ENCODE measurements around the gene CEP104. TPM values are rescaled to one million over a fixed set of nuclear protein-coding genes. Genes with fewer than 3 reads are reported as not detected.

The CEP104 gene
- polyA plus RNA-seq, 1 of the 3 experiments (the other 2 are of a cell fraction), result 19.2 TPM

DNA sequence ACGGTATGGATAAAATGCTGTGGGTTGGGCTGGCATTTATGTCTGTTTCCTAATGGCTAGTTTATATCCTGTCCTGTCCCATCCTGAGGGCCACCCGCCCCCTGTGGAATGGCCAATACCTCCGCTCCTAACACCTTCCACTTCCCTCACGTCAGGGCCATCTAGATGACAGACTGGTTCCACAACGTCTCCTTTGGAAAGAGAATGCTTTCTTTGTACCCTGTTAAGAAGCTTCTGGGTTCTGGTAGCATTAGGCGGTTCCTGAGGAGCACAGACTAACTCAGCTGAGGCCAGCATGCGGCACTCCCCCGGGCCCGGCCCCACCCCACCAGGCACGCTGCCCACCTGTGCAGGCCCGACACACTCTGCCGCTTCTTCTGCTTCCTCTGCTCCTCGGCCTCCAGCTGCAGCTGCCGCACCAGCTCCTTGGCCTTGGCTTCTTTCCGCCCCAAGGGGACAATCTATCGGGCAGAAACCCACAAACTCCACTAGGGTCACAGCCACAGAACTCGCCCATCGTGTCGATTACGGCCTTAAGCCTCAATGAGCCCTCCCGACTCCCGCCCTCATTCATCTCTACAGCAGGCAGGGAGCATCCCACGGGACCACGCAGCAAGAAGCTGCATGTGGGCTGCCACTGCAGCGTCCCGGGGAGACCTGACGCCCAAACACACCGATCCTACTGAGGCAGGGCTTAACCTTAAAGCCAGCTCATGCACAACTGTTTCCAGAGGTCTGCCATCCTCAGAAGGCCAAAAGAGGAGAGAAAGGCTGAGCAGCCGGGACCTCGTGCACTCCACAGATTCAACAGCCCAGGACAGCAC is 73.1 kb downstream of the CEP104 start:
- TF ChIP-seq, protein P1, sequence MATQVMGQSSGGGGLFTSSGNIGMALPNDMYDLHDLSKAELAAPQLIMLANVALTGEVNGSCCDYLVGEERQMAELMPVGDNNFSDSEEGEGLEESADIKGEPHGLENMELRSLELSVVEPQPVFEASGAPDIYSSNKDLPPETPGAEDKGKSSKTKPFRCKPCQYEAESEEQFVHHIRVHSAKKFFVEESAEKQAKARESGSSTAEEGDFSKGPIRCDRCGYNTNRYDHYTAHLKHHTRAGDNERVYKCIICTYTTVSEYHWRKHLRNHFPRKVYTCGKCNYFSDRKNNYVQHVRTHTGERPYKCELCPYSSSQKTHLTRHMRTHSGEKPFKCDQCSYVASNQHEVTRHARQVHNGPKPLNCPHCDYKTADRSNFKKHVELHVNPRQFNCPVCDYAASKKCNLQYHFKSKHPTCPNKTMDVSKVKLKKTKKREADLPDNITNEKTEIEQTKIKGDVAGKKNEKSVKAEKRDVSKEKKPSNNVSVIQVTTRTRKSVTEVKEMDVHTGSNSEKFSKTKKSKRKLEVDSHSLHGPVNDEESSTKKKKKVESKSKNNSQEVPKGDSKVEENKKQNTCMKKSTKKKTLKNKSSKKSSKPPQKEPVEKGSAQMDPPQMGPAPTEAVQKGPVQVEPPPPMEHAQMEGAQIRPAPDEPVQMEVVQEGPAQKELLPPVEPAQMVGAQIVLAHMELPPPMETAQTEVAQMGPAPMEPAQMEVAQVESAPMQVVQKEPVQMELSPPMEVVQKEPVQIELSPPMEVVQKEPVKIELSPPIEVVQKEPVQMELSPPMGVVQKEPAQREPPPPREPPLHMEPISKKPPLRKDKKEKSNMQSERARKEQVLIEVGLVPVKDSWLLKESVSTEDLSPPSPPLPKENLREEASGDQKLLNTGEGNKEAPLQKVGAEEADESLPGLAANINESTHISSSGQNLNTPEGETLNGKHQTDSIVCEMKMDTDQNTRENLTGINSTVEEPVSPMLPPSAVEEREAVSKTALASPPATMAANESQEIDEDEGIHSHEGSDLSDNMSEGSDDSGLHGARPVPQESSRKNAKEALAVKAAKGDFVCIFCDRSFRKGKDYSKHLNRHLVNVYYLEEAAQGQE (IDR thresholded peaks at IDR 0.05; ENCODE audit: low read depth, low read length), result no peak
- TF ChIP-seq SMC3 (IDR thresholded peaks at IDR 0.05; ENCODE audit: low read depth, low read length) (no peak), CHD2 (IDR thresholded peaks at IDR 0.05; ENCODE audit: low read length, partially characterized antibody) (no peak)
- TF ChIP-seq, protein P2, sequence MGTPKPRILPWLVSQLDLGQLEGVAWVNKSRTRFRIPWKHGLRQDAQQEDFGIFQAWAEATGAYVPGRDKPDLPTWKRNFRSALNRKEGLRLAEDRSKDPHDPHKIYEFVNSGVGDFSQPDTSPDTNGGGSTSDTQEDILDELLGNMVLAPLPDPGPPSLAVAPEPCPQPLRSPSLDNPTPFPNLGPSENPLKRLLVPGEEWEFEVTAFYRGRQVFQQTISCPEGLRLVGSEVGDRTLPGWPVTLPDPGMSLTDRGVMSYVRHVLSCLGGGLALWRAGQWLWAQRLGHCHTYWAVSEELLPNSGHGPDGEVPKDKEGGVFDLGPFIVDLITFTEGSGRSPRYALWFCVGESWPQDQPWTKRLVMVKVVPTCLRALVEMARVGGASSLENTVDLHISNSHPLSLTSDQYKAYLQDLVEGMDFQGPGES (IDR thresholded peaks at IDR 0.05; ENCODE audit: low read depth, low read length), result no peak
- Histone ChIP-seq H3K79me2 (ENCODE audit: insufficient read depth) (peaks cover 18% of the 10 kb centered on the region; the same call in 1 of the 2 replicates), H4K20me1 (ENCODE audit: insufficient read depth) (peaks cover 16% of the 10 kb centered on the region; the same call in 1 of the 2 replicates), H3K4me3 (ENCODE audit: low read depth in 2 of 2, low read length in 1 of 2) (no peak overlapping the region), H3K4me2 (no peak overlapping the region), H3K9ac (no peak overlapping the region), H3K9me3 (no peaks in the 10 kb centered on the region), H3K27me3 (ENCODE audit: insufficient read depth) (no peaks in the 10 kb centered on the region), H3F3A (replicated peaks; ENCODE audit: insufficient read depth) (no peaks in the 10 kb centered on the region), H3K4me1 (ENCODE audit: control insufficient read depth in 1 of 2, insufficient read depth in 2 of 2, low read depth in 1 of 2, low read length in 1 of 2) (peaks cover 0 to 2% of the 10 kb centered on the region in 2 experiments; a peak in 1 of 4 replicates), H3K9me2 (no peaks in the 10 kb centered on the region), H3K27ac (ENCODE audit: low read depth in 2 of 2, low read length in 1 of 2) (no peak overlapping the region), H3K36me3 (replicated peaks in 1 of 2; ENCODE audit: control insufficient read depth in 1 of 2, insufficient read depth in 2 of 2, low read length in 1 of 2) (peaks cover 12 to 69% of the 10 kb centered on the region in 2 experiments), H2AFZ (ENCODE audit: low read depth) (no peak overlapping the region)
- no peak for DNase-seq
- ChIA-PET POLR2A (interaction anchor here (0.6 to 1.0 kb wide), 2 partner anchors 8 to 10 kb away, joined by 3 read pairs; no protein-coding TSS in a partner anchor), CTCF (interaction anchor here (2.0 to 2.9 kb wide), 2 partner anchors 8 to 59 kb away, joined by 4 to 13 read pairs; no protein-coding TSS in a partner anchor)
- WGBS (ENCODE audit: low lambda C conversion rate), result 97% methylated on average over 26 of the region's 30 CpGs

DNA sequence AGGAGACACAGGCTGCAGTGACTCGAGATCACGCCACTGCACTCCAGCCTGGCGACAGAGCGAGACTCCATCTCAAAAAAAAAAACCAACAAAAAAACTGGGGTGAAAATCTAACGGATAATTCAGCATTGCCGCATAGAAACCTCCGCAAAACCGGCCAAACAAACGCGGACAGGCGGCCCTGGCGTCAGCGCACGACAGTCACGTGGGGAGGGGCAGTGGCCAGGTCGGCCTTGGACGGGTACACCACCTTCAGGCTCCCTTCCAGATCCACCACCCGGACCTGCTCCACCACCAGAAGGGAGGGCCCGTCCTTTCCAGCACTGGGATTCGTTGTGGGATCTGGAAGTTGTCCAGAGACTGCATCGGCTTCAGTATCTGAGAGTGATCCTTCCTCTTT is 76.1 kb downstream of the CEP104 start:
- Histone ChIP-seq H3K9me2 (no peaks in the 10 kb centered on the region), H3K9me3 (no peaks in the 10 kb centered on the region), H3K27me3 (ENCODE audit: insufficient read depth) (no peaks in the 10 kb centered on the region), H3K4me3 (ENCODE audit: low read depth in 2 of 2, low read length in 1 of 2) (no peak overlapping the region), H3K36me3 (replicated peaks in 1 of 2; ENCODE audit: control insufficient read depth in 1 of 2, insufficient read depth in 2 of 2, low read length in 1 of 2) (peaks cover 12 to 55% of the 10 kb centered on the region in 2 experiments), H4K20me1 (ENCODE audit: insufficient read depth) (no peaks in the 10 kb centered on the region), H3K4me1 (ENCODE audit: control insufficient read depth in 1 of 2, insufficient read depth in 2 of 2, low read depth in 1 of 2, low read length in 1 of 2) (peaks cover 0 to 30% of the 10 kb centered on the region in 2 experiments; a peak in 1 of 4 replicates), H3K4me2 (no peak overlapping the region), H3K9ac (no peak overlapping the region), H2AFZ (ENCODE audit: low read depth) (no peak overlapping the region), H3K27ac (ENCODE audit: low read depth in 2 of 2, low read length in 1 of 2) (no peak overlapping the region), H3K79me2 (ENCODE audit: insufficient read depth) (no peaks in the 10 kb centered on the region), H3F3A (replicated peaks; ENCODE audit: insufficient read depth) (no peaks in the 10 kb centered on the region)
- no peak for DNase-seq
- TF ChIP-seq, protein P3, sequence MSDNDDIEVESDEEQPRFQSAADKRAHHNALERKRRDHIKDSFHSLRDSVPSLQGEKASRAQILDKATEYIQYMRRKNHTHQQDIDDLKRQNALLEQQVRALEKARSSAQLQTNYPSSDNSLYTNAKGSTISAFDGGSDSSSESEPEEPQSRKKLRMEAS (IDR thresholded peaks at IDR 0.05; ENCODE audit: low read depth), result no peak
- TF ChIP-seq MXI1 (IDR thresholded peaks at IDR 0.05; ENCODE audit: low read depth, low read length) (no peak), MEF2A (IDR thresholded peaks at IDR 0.05; ENCODE audit: borderline replicate concordance, low read depth) (no peak), FOSL2 (IDR thresholded peaks at IDR 0.05; ENCODE audit: borderline replicate concordance, low read depth) (no peak), CHD2 (IDR thresholded peaks at IDR 0.05; ENCODE audit: low read length, partially characterized antibody) (no peak), GABPA (IDR thresholded peaks at IDR 0.05; ENCODE audit: low read depth) (no peak), SMC3 (IDR thresholded peaks at IDR 0.05; ENCODE audit: low read depth, low read length) (no peak), RFX5 (IDR thresholded peaks at IDR 0.05; ENCODE audit: low read length) (no peak), POLR2AphosphoS5 (IDR thresholded peaks at IDR 0.05; ENCODE audit: low read depth, low read length) (no peak), EP300 (IDR thresholded peaks at IDR 0.05; ENCODE audit: borderline replicate concordance in 1 of 2, low read depth in 1 of 2, low read length in 1 of 2) (no peak), FOXM1 (IDR thresholded peaks at IDR 0.05; ENCODE audit: low read depth) (no peak), JUND (IDR thresholded peaks at IDR 0.05) (no peak)
- TF ChIP-seq, protein P4, sequence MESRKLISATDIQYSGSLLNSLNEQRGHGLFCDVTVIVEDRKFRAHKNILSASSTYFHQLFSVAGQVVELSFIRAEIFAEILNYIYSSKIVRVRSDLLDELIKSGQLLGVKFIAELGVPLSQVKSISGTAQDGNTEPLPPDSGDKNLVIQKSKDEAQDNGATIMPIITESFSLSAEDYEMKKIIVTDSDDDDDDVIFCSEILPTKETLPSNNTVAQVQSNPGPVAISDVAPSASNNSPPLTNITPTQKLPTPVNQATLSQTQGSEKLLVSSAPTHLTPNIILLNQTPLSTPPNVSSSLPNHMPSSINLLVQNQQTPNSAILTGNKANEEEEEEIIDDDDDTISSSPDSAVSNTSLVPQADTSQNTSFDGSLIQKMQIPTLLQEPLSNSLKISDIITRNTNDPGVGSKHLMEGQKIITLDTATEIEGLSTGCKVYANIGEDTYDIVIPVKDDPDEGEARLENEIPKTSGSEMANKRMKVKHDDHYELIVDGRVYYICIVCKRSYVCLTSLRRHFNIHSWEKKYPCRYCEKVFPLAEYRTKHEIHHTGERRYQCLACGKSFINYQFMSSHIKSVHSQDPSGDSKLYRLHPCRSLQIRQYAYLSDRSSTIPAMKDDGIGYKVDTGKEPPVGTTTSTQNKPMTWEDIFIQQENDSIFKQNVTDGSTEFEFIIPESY (IDR thresholded peaks at IDR 0.05; ENCODE audit: borderline replicate concordance, low read depth), result no peak
- TF ChIP-seq, protein P5, sequence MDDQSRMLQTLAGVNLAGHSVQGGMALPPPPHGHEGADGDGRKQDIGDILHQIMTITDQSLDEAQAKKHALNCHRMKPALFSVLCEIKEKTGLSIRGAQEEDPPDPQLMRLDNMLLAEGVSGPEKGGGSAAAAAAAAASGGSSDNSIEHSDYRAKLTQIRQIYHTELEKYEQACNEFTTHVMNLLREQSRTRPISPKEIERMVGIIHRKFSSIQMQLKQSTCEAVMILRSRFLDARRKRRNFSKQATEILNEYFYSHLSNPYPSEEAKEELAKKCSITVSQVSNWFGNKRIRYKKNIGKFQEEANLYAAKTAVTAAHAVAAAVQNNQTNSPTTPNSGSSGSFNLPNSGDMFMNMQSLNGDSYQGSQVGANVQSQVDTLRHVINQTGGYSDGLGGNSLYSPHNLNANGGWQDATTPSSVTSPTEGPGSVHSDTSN (IDR thresholded peaks at IDR 0.05), result no peak
- 89% methylated on average over 20 of the region's 21 CpGs for WGBS (ENCODE audit: low lambda C conversion rate)
- POLR2A ChIA-PET, result no interaction called here
- CTCF ChIA-PET, result no interaction called here

All from SK-N-SH (cell line).